Memory B cell (primary cell): ENCODE results near the gene OR12D3.
"Not testable (repeated sequence)": the region's sequence is repeated elsewhere in the genome, so short reads cannot be mapped to it uniquely, and the experiment has no call there.

Experiments
- ATAC-seq: fragments of 150-1000 bp; cut with Tn5 transposase; 2 replicates; pipeline ENCODE4 v1.10.0; 2021; ENCODE audit warnings: low read depth, mild to moderate bottlenecking, moderate library complexity
- DNase-seq, 2 donors: peaks; one replicate each; pipeline ENCODE4 v3.0.0; 2022; ENCODE audit warnings: low spot score in 2 of 2
- H3K27ac Mint-ChIP-seq: one replicate; pipeline ENCODE4 v1.8.0; 2022; ENCODE audit warnings: mild to moderate bottlenecking, moderate library complexity, mixed read lengths
- H3K27me3 Mint-ChIP-seq: one replicate; pipeline ENCODE4 v1.8.0; 2022; ENCODE audit warnings: mixed read lengths
- H3K36me3 Mint-ChIP-seq: one replicate; pipeline ENCODE4 v1.8.0; 2022; ENCODE audit warnings: mild to moderate bottlenecking, mixed read lengths
- H3K4me1 Mint-ChIP-seq: one replicate; pipeline ENCODE4 v1.8.0; 2022; ENCODE audit warnings: mixed read lengths
- H3K4me3 Mint-ChIP-seq: one replicate; pipeline ENCODE4 v1.8.0; 2022; ENCODE audit warnings: mild to moderate bottlenecking, moderate library complexity, mixed read lengths
- H3K9me3 Mint-ChIP-seq: one replicate; pipeline ENCODE4 v1.8.0; 2022; ENCODE audit warnings: mixed read lengths

Gene OR12D3

DNA sequence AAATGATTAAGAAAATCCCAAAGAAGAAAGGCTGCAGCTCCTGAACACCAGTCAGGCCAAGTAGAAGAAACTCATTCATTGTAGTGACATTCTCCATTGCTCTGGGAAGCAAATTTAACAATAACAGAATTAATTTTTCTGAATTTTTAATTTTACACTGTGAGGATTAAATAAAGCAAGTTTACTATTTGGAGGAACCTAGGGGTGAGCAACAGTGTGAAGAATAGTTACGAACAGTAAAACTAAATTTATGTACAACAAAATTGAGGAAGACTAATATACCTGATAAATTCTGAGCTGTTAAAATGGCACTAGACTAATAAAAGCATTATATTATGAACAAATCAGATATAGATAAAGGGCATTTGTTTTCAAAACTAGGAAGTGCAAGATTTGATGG lies at the start of gene OR12D3:
TSS of gene OR12D3 (minus strand) at position 101 of the 400 bp plus-strand sequence. CDS start at position 97, 4 bp downstream.
- DNase-seq (no peak), ATAC-seq (no peak)
- H3K36me3 Mint-ChIP-seq, result no peaks in the 10 kb centered on the region
- no peaks in the 10 kb centered on the region for H3K9me3 Mint-ChIP-seq
- peaks cover 9% of the 10 kb centered on the region for H3K27me3 Mint-ChIP-seq
- H3K4me3 Mint-ChIP-seq, result no peak within 1 kb of the TSS
- H3K27ac Mint-ChIP-seq, result no peak within 1 kb of the TSS
- no peaks in the 10 kb centered on the region for H3K4me1 Mint-ChIP-seq

GRCh38 chr6:29424575-29424974 lies 49.5 kb upstream of the OR12D3 start:
- peaks cover 1% of the 10 kb centered on the region for H3K9me3 Mint-ChIP-seq
- no peak for DNase-seq
- H3K27me3 Mint-ChIP-seq, result peaks cover 10% of the 10 kb centered on the region
- H3K27ac Mint-ChIP-seq, result no peak overlapping the region
- no peaks in the 10 kb centered on the region for H3K36me3 Mint-ChIP-seq
- ATAC-seq, result no peak
- no peak overlapping the region for H3K4me3 Mint-ChIP-seq
- H3K4me1 Mint-ChIP-seq, result no peaks in the 10 kb centered on the region

- Mint-ChIP-seq H3K27ac (no peak overlapping the region), H3K36me3 (no peaks in the 10 kb centered on the region), H3K4me1 (no peaks in the 10 kb centered on the region), H3K9me3 (peaks cover 1% of the 10 kb centered on the region), H3K4me3 (no peak overlapping the region), H3K27me3 (peaks cover 8% of the 10 kb centered on the region)
- DNase-seq (no peak), ATAC-seq (no peak)
Observed at GRCh38 chr6:29424168-29424567, 49.1 kb upstream of the OR12D3 start.

GRCh38 chr6:29419516-29419915 lies 44.4 kb upstream of the OR12D3 start:
- H3K9me3 Mint-ChIP-seq, result peaks cover 1% of the 10 kb centered on the region
- peaks cover 5% of the 10 kb centered on the region for H3K27me3 Mint-ChIP-seq
- no peaks in the 10 kb centered on the region for H3K36me3 Mint-ChIP-seq
- no peak overlapping the region for H3K27ac Mint-ChIP-seq
- no peak overlapping the region for H3K4me3 Mint-ChIP-seq
- no peak for DNase-seq
- no peaks in the 10 kb centered on the region for H3K4me1 Mint-ChIP-seq
- no peak for ATAC-seq

- ATAC-seq (no peak), DNase-seq (no peak)
- Mint-ChIP-seq H3K27ac (no peak within 1 kb of the TSS), H3K4me1 (no peaks in the 10 kb centered on the region), H3K9me3 (peaks cover 17% of the 10 kb centered on the region), H3K27me3 (peaks cover 12% of the 10 kb centered on the region), H3K36me3 (peaks cover 1% of the 10 kb centered on the region), H3K4me3 (no peak within 1 kb of the TSS)
Observed at GRCh38 chr6:29414588-29414987, 39.5 kb upstream of the OR12D3 start, which contains the start of gene OR12D1. TSS of gene OR12D1 (plus strand) at chr6:29414928.

- ATAC-seq, result no peak
- DNase-seq, result no peak
- H3K27me3 Mint-ChIP-seq, result peaks cover 18% of the 10 kb centered on the region
- H3K4me3 Mint-ChIP-seq, result no peak overlapping the region
- H3K9me3 Mint-ChIP-seq, result peaks cover 15% of the 10 kb centered on the region
- no peak overlapping the region for H3K27ac Mint-ChIP-seq
- H3K4me1 Mint-ChIP-seq, result no peaks in the 10 kb centered on the region
- H3K36me3 Mint-ChIP-seq, result no peaks in the 10 kb centered on the region
Observed at GRCh38 chr6:29403801-29404200, 28.7 kb upstream of the OR12D3 start.

DNA sequence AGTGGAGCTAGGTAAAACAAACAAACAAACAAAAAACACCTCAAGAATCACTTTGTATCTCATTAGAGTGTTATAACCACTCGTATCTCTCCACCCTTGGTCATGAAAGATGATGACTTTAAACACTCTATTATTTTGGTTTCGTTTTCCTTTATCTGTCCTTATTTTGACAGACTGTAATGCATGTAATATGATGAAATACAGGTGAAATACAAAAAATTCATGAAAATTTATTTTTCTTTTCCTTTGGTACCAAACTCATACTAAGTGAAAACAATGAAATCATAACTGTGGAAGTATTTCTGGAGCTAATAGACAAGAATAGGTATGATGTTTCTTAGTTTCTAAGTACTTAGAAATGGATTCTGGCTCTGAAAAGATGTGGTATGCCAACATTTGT lies 24.4 kb upstream of the OR12D3 start:
- no peak overlapping the region for H3K4me3 Mint-ChIP-seq
- ATAC-seq (no peak), DNase-seq (no peak)
- peaks cover 7% of the 10 kb centered on the region for H3K9me3 Mint-ChIP-seq
- H3K27ac Mint-ChIP-seq, result no peak overlapping the region
- H3K36me3 Mint-ChIP-seq, result no peaks in the 10 kb centered on the region
- H3K27me3 Mint-ChIP-seq, result peaks cover 15% of the 10 kb centered on the region
- no peaks in the 10 kb centered on the region for H3K4me1 Mint-ChIP-seq

DNA sequence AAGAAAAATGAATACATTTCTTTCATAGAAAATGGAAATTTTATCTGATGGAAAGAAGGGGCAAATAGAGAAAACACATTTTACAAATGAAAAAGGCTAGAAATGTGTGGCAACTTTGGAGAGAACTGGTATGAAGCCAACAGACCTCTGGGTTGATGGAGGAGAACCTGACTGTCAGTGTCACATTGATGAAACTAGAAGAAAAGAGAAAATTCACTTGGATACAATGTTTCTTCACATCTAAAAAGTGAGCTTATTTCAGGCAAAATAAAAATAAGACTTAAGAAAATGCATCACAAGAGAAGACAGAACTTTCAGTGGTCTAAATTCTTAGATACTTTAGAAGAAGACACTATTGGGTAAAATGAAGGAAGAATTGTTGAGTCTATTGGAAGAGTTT lies 20.2 kb upstream of the OR12D3 start, which contains the start of gene OR12D2:
TSS of gene OR12D2 (plus strand) at position 301 of the 400 bp plus-strand sequence. CDS start 1,069 bp downstream, outside the sequence.
- H3K4me3 Mint-ChIP-seq, result no peak within 1 kb of the TSS
- H3K27me3 Mint-ChIP-seq, result peaks cover 13% of the 10 kb centered on the region
- no peak for ATAC-seq
- peaks cover 4% of the 10 kb centered on the region for H3K9me3 Mint-ChIP-seq
- no peak within 1 kb of the TSS for H3K27ac Mint-ChIP-seq
- no peak for DNase-seq
- no peaks in the 10 kb centered on the region for H3K36me3 Mint-ChIP-seq
- no peaks in the 10 kb centered on the region for H3K4me1 Mint-ChIP-seq

DNA sequence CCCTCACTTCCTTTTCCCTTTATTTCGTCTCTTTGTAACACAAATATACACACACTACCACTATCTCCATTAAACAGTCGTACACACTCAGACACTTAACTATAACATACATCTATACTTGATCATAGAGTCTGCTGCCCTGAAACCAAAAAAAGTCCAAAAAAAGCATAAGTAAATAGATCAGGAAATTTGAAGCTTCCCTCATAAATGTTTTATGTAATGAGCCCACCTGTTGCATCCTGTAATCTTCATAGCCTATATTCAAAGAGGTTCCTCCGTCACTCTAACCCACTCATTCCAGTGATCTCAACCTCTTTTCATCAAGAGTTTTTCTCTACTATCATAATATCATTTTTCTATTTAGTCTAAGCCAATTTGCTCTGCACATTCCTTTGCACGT lies 13.4 kb upstream of the OR12D3 start:
- Mint-ChIP-seq H3K4me1 (no peaks in the 10 kb centered on the region), H3K27me3 (peaks cover 18% of the 10 kb centered on the region), H3K4me3 (no peak overlapping the region), H3K9me3 (no peaks in the 10 kb centered on the region), H3K36me3 (no peaks in the 10 kb centered on the region), H3K27ac (no peak overlapping the region)
- DNase-seq (no peak), ATAC-seq (no peak)

- Mint-ChIP-seq H3K4me1 (no peaks in the 10 kb centered on the region), H3K27ac (no peak overlapping the region), H3K27me3 (peaks cover 10% of the 10 kb centered on the region), H3K4me3 (no peak overlapping the region), H3K36me3 (no peaks in the 10 kb centered on the region), H3K9me3 (no peaks in the 10 kb centered on the region)
- DNase-seq (no peak), ATAC-seq (no peak)
Observed at GRCh38 chr6:29376003-29376402, 912 bp upstream of the OR12D3 start.

DNA sequence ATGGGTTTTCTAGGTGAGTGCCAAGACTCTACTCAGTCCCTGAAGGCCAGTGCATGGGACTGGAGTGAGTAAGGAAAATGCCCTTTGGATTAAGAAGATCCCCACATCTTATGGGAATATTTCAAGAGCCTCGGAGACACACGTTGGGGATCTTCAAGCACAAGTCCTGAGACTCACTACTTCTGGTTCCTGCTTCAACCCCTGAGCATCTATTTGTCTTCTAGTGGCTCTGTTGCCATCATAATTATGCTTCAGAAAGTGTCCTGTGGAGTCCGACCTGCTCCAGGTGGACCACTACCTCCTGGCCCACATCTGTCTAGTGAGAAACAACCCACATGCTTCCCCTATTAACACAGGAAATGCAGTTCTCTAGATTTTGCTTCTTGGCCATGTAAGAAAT lies 6.3 kb downstream of the OR12D3 start, which contains the start of gene OR5V1:
TSS of gene OR5V1 (minus strand) at position 101 of the 400 bp plus-strand sequence. CDS start 12,670 bp downstream, outside the sequence.
- Mint-ChIP-seq H3K4me1 (no peaks in the 10 kb centered on the region), H3K27ac (no peak within 1 kb of the TSS), H3K36me3 (no peaks in the 10 kb centered on the region), H3K9me3 (peaks cover 4% of the 10 kb centered on the region), H3K4me3 (no peak within 1 kb of the TSS), H3K27me3 (no peaks in the 10 kb centered on the region)
- ATAC-seq, result no peak
- DNase-seq, result no peak

DNA sequence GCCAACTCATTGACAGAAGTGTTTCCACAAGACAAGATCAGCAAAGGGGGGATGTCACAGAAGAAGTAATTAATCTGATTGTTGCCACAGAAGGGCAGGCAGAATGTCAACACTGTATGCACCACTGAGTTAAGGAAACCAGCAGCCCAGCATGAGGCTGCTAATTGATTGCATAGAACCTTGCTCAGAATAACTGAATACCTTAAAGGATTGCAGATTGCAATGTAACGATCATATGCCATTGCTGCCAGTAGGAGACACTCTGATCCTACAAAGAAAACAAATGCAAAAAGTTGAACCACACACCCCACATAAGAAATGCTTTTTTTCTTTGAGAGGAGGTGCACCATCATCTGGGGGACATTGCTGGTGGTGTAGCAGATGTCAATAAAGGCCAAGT lies 19.5 kb downstream of the OR12D3 start:
- Mint-ChIP-seq H3K27ac (no peak overlapping the region), H3K9me3 (peaks cover 6% of the 10 kb centered on the region), H3K4me3 (no peak overlapping the region), H3K4me1 (no peaks in the 10 kb centered on the region), H3K36me3 (no peaks in the 10 kb centered on the region), H3K27me3 (peaks cover 10% of the 10 kb centered on the region)
- DNase-seq (no peak), ATAC-seq (no peak)

DNA sequence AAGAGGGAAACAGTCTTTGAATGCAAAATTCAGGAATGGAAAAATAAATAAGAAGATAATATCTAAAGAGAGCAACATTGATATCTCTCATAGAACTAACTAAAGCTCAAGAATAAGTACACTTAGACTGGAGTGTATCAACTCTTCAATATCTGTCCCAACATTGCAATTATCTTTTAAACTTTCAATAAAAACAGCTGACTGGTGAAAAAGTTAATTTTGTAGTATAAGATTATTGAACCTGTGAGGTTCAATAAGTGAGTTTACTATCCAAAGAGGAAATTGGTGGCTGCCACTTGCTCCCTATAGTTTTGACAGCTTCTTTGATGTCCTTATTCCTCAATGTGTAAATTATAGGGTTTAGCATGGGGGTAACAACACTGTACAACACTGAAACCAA lies 20.1 kb downstream of the OR12D3 start:
- Mint-ChIP-seq H3K4me1 (no peaks in the 10 kb centered on the region), H3K4me3 (no peak overlapping the region), H3K36me3 (no peaks in the 10 kb centered on the region), H3K9me3 (peaks cover 6% of the 10 kb centered on the region), H3K27me3 (peaks cover 9% of the 10 kb centered on the region), H3K27ac (no peak overlapping the region)
- ATAC-seq (no peak), DNase-seq (no peak)

GRCh38 chr6:29349348-29349747 lies 25.7 kb downstream of the OR12D3 start:
- H3K27ac Mint-ChIP-seq, H3K27me3 Mint-ChIP-seq, H3K4me1 Mint-ChIP-seq, H3K36me3 Mint-ChIP-seq, H3K9me3 Mint-ChIP-seq, DNase-seq, H3K4me3 Mint-ChIP-seq, ATAC-seq: not testable (repeated sequence)

- Mint-ChIP-seq H3K4me3 (no peak overlapping the region), H3K4me1 (no peaks in the 10 kb centered on the region), H3K9me3 (peaks cover 3% of the 10 kb centered on the region), H3K27ac (no peak overlapping the region), H3K27me3 (no peaks in the 10 kb centered on the region), H3K36me3 (peaks cover 1% of the 10 kb centered on the region)
- no peak for DNase-seq
- ATAC-seq, result no peak
Observed at GRCh38 chr6:29345380-29345779, 29.7 kb downstream of the OR12D3 start.
